ENCODE measurements around the gene ACSBG1. TPM values are rescaled to one million over a fixed set of nuclear protein-coding genes. Genes with fewer than 3 reads are reported as not detected.

ACSBG1 gene
- total RNA-seq, 4 donors from 2014 or later: not detected

DNA sequence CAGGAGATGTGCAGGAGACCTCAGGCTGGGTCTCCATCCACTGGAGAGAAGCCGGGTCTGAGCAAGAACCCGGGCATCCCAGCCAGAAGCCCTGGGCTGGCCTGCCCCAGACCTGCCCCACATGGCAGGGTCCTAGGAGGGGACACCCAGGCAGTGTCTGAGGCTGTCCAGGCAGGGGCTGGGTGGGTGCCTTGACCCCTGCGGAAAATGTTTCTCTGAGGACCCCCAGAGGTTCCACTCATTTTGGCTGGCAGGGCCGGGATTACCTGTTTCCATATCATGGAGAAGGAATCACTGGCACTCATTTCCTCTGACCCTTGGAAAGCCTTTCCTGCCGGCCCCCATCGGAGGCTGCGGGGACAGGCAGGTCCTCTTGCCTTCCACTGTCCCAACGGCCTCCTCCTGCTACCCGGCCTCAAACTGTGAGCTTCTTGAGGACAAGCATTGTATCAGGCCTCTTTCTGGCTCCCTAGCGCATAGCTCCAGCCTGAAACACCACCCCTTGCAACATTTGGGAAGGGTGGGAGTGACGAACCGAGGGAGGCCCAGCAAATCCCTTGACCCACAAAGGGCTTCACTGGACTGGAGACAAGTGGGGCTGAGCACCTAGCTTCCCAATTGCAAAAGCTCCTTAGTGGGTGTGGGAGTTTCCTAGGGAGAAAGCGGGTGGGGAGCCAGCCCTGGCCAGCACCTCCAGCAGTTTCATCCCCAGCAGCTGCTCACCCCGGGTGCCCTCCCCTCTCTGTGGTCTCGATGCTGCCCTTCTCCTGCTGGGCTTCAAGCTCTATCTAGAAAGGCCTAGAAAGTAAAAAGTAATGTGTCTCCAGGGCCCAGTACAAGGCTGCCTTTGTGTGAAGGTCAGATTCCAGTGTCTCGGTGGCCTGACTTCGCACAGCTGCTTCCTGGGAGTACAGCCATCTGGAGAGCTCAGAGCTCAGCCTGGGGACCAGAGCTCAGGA, 29.7 kb downstream of the ACSBG1 start:
- ATAC-seq (ENCODE audit: low FRiP score) (peak; percentile 18), DNase-seq (ENCODE audit: low spot score) (no peak)
- TF ChIP-seq, protein P1, sequence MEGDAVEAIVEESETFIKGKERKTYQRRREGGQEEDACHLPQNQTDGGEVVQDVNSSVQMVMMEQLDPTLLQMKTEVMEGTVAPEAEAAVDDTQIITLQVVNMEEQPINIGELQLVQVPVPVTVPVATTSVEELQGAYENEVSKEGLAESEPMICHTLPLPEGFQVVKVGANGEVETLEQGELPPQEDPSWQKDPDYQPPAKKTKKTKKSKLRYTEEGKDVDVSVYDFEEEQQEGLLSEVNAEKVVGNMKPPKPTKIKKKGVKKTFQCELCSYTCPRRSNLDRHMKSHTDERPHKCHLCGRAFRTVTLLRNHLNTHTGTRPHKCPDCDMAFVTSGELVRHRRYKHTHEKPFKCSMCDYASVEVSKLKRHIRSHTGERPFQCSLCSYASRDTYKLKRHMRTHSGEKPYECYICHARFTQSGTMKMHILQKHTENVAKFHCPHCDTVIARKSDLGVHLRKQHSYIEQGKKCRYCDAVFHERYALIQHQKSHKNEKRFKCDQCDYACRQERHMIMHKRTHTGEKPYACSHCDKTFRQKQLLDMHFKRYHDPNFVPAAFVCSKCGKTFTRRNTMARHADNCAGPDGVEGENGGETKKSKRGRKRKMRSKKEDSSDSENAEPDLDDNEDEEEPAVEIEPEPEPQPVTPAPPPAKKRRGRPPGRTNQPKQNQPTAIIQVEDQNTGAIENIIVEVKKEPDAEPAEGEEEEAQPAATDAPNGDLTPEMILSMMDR (IDR thresholded peaks at IDR 0.05): no peak

DNA sequence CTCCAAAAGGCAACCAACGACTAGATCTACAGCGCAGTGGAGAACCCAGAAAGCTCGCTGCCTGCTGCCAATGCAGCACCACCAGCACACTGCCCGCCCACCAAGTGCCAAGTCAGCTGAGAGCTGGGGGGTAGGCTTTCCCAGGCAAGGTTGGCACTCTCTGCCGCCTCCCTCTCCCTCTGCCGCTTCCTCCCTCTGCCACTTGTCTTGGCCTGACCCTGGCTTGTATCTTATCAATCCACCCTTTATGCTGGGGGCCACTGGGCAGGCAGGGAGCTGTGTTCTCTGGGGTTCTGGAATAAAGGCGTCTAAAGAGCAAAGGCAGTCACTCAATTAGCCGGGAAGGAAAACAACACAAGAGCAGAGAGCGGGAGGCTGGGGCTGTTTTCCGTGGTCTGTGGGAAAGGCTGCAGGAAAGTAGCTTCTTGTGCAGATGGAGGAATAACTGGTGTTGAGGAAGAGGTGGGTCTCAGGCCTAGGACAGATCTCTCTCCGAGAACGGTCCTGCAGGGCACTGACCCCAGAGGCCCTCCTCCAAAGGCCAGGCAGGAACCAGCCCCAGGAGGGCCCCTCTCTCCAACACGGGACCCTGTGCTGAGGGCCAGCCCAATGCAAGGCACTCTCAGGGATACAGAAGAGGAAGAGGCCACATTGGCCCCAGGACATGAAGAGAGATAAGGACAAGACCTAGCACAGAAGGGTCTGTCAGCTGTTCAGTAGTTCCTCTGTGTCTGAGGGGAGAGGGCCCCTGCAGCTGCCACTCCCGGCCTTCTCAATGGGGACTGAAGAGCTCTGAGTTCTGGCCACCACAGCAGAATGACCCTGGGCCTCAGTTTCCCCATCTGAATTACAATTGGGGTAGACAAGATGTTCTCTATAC, 30.8 kb downstream of the ACSBG1 start:
- TF ChIP-seq, protein P1 (IDR thresholded peaks at IDR 0.05): no peak
- ATAC-seq (ENCODE audit: low FRiP score): no peak
- no peak for DNase-seq (ENCODE audit: low spot score)

- ATAC-seq (ENCODE audit: low FRiP score) (no peak), DNase-seq (ENCODE audit: low spot score) (no peak)
- TF ChIP-seq, protein P1 (IDR thresholded peaks at IDR 0.05): no peak
These were observed 32.8 kb downstream of the ACSBG1 start for GRCh38 chr15:78201281-78202190.

DNA sequence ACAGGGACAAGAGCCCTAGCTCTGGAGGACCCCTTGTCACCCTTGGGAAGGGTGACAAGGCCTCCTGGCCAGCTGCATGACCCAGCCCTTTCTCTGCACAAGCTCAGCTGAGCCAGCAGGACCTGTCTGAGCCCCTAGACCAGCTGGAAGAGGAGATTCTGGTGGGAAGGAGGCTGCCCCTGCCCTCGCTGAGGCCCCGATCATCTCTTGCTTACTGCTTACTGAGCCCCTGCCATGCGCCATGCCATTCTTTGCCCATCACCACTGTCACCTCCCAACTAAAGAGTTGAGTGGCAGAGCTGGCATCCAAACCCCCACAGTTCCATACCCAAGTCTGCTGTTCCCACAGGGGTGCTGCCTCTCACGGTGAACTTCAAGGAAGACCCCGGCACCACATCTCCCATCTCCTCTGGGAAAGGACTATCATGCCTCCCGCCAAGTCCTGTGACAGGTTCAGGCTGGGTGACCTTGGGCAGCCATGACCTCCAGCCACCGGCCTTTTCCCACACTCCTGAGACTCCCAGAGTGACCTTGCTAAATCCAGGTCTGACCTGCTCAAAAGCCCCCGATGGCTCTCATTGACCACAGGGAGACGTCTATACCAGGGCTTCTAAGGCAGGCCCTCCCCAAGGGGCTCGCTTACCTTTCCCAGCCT, 34.0 kb downstream of the ACSBG1 start:
- TF ChIP-seq, protein P1 (IDR thresholded peaks at IDR 0.05): no peak
- no peak for DNase-seq (ENCODE audit: low spot score)
- no peak for ATAC-seq (ENCODE audit: low FRiP score)

- DNase-seq (ENCODE audit: low spot score): no peak
- TF ChIP-seq, protein P1 (IDR thresholded peaks at IDR 0.05): no peak
- no peak for ATAC-seq (ENCODE audit: low FRiP score)
These were observed 36.7 kb downstream of the ACSBG1 start for GRCh38 chr15:78197632-78198031.

- peak; percentile 52 for ATAC-seq (ENCODE audit: low FRiP score)
- no peak for DNase-seq (ENCODE audit: low spot score)
- TF ChIP-seq, protein P1 (IDR thresholded peaks at IDR 0.05): peak in 1 of 3 donors; percentile 22
These were observed 38.6 kb downstream of the ACSBG1 start for GRCh38 chr15:78195735-78196201.
